ENCODE data around the gene PRPF40B.

The PRPF40B gene

GRCh38 chr12:49661191-49661590 is 37.8 kb downstream of the PRPF40B start:
- peak; percentile 22 to 63 (median 42) for DNase-seq

- no peak for DNase-seq
Measured at GRCh38 chr12:49661746-49662145, 38.4 kb downstream of the PRPF40B start.

GRCh38 chr12:49662998-49663843 is 39.9 kb downstream of the PRPF40B start:
- DNase-seq = peak; percentile 78 to 92 (median 90)

- DNase-seq = no peak
Measured at GRCh38 chr12:49664167-49664566, 40.8 kb downstream of the PRPF40B start.

- no peak for DNase-seq
Measured at GRCh38 chr12:49664591-49665239, 41.4 kb downstream of the PRPF40B start.

- no peak for DNase-seq
Measured at GRCh38 chr12:49665384-49665783, 42.0 kb downstream of the PRPF40B start.

GRCh38 chr12:49666176-49666575 is 42.8 kb downstream of the PRPF40B start:
- DNase-seq = no peak

GRCh38 chr12:49667325-49668090 is 44.1 kb downstream of the PRPF40B start:
- no peak for DNase-seq

- DNase-seq = no peak
Measured at GRCh38 chr12:49669796-49670195, 46.4 kb downstream of the PRPF40B start.

- DNase-seq = peak; percentile 23 to 62 (median 46)
Measured at GRCh38 chr12:49671031-49671765, 47.8 kb downstream of the PRPF40B start.

GRCh38 chr12:49672301-49673217 is 49.2 kb downstream of the PRPF40B start:
- peak in 3 of 4 experiments; percentile 41 to 58 (median 50) for DNase-seq

- peak in 1 of 4 experiments; percentile 42 for DNase-seq
Measured at GRCh38 chr12:49673446-49674317, 50.3 kb downstream of the PRPF40B start.

- no peak for DNase-seq
Measured at GRCh38 chr12:49674318-49674981, 51.1 kb downstream of the PRPF40B start.

- no peak for DNase-seq
Measured at GRCh38 chr12:49675137-49675536, 51.8 kb downstream of the PRPF40B start.

GRCh38 chr12:49678711-49679110 is 55.4 kb downstream of the PRPF40B start:
- no peak for DNase-seq

GRCh38 chr12:49680075-49680474 is 56.7 kb downstream of the PRPF40B start:
- DNase-seq = no peak

GRCh38 chr12:49683599-49684309 is 60.4 kb downstream of the PRPF40B start:
- DNase-seq = no peak

- DNase-seq = no peak
Measured at GRCh38 chr12:49684310-49684854, 61.0 kb downstream of the PRPF40B start.

GRCh38 chr12:49687941-49688340 is 64.6 kb downstream of the PRPF40B start:
- no peak for DNase-seq
